ENCODE results near the gene RASGRP3.

DNA sequence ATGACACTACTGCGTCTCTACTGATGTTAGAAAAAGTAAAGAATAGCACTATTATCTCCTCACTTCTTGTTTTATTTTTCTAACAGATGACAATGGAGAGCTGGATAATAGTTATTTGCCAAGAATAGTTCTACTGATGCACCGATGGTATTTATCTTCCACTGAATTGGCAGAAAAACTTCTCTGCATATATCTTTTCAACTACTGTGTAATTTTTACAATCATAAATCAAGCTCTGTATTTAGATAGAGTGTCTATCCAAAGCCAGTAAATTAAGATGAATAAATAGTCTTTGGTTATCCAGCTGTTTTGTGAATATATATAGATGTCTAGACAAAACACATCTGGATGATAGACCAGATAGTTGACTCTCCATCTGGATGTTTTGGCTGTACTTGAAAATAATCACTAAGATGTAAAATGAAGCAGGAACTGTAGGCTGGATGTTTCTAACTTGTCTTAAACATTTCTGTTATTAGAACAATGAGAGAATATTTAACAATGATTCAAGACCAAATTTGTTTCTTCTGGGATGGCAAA is 40.1 kb downstream of the RASGRP3 start:
- no peak for TF ChIP-seq EZH2phosphoT487 (IDR thresholded peaks at IDR 0.05; ENCODE audit: insufficient read depth, low read depth)
- TF ChIP-seq EZH2 (IDR thresholded peaks at IDR 0.05; ENCODE audit: insufficient read depth, poor library complexity, severe bottlenecking), result no peak
